Peyer's patch (tissue), 4 donors: ENCODE results near the gene GPC3. TPM values are rescaled to one million over a fixed set of nuclear protein-coding genes. Genes with fewer than 3 reads are reported as not detected.
A peak's percentile ranks its signal among the peaks of the same experiment; 100 is the strongest.
"Not testable (repeated sequence)": the region's sequence is repeated elsewhere in the genome, so short reads cannot be mapped to it uniquely, and the experiment has no call there.

Experiments used
- DNase-seq, 3 donors: peaks; one replicate each; pipeline ENCODE4 v3.0.0-alpha.2; 2017 to 2019
- H3K27ac ChIP-seq, 4 donors: fragments of 200-600 bp; sonication (generic); one replicate each; pipeline ENCODE4 v1.5.1; 2016 to 2019
- H3K27me3 ChIP-seq, 2 donors: fragments of 200-600 bp; sonication (generic); one replicate each; pipeline ENCODE4 v1.5.1; 2019
- H3K36me3 ChIP-seq, 3 donors: fragments of 200-600 bp; sonication (generic); one replicate each; pipeline ENCODE4 v1.5.1; 2016 to 2019
- H3K4me1 ChIP-seq, 4 donors: fragments of 200-600 bp; sonication (generic); one replicate each; pipeline ENCODE4 v1.5.1; 2016 to 2019
- H3K4me3 ChIP-seq, 4 donors: fragments of 200-600 bp; sonication (generic); 1 replicate in 3 of 4; 2 replicates in 1 of 4; pipeline ENCODE4 v1.5.1; 2016 to 2019; ENCODE audit warnings: mild to moderate bottlenecking in 1 of 4
- H3K9me3 ChIP-seq, 4 donors: fragments of 200-600 bp; sonication (generic); one replicate each; pipeline ENCODE4 v1.5.1; 2016 to 2019; ENCODE audit warnings: mild to moderate bottlenecking in 1 of 4
- POLR2A ChIP-seq, 2 donors: fragments of 450-650 bp; IDR thresholded peaks; one replicate each; pipeline ENCODE4 v1.5.1; 2017; ENCODE audit warnings: antibody characterized with exemption in 2 of 2, mild to moderate bottlenecking in 2 of 2, moderate library complexity in 2 of 2
- total RNA-seq, 4 donors: library from RNA; depleted of rRNA; stranded (reverse); fragments of >200 nt; gene quantifications; one replicate each; pipeline ENCODE4 v1.1.0, GENCODE V29; 2016
- TF ChIP-seq, protein P1 (sequence below), 6 experiments: fragments of 450-650 bp in 4 of 6; fragments of 200-600 bp in 2 of 6; sonication (generic) in 1 of 6; IDR thresholded peaks; one replicate each; pipeline ENCODE4 v1.5.1; 2017 to 2019; ENCODE audit warnings: antibody characterized with exemption in 6 of 6, mild to moderate bottlenecking in 3 of 6, moderate library complexity in 1 of 6

Gene GPC3
- total RNA-seq, 4 donors from 2014 or later, result 1.1 to 7.2 (median 5.8) TPM

DNA sequence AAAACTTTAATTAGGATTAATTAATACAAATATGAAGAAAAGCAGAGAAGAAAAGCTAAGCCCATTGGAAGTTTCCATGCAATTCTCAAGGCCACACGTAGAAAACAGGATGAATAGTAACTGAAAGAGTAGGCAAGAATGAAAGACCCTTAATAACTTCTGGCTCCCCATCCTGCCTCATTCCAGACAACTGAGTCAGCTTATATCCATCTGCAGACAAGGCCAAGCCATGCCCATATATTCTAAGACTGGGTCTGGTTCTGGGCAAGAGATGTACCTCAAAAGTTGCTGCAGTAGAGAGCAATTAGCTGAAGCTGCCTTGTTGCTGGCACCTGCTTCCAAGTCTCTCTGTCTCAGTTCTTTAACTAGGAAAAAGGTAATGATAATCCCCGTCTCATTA is 244.1 kb downstream of the GPC3 start:
- no peaks in the 10 kb centered on the region for H3K27me3 ChIP-seq
- H3K4me1 ChIP-seq, result no peaks in the 10 kb centered on the region
- no peaks in the 10 kb centered on the region for H3K9me3 ChIP-seq
- H3K4me3 ChIP-seq, result no peak overlapping the region
- DNase-seq, result no peak
- TF ChIP-seq, protein P1, sequence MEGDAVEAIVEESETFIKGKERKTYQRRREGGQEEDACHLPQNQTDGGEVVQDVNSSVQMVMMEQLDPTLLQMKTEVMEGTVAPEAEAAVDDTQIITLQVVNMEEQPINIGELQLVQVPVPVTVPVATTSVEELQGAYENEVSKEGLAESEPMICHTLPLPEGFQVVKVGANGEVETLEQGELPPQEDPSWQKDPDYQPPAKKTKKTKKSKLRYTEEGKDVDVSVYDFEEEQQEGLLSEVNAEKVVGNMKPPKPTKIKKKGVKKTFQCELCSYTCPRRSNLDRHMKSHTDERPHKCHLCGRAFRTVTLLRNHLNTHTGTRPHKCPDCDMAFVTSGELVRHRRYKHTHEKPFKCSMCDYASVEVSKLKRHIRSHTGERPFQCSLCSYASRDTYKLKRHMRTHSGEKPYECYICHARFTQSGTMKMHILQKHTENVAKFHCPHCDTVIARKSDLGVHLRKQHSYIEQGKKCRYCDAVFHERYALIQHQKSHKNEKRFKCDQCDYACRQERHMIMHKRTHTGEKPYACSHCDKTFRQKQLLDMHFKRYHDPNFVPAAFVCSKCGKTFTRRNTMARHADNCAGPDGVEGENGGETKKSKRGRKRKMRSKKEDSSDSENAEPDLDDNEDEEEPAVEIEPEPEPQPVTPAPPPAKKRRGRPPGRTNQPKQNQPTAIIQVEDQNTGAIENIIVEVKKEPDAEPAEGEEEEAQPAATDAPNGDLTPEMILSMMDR (IDR thresholded peaks at IDR 0.05), result no peak
- TF ChIP-seq POLR2A (IDR thresholded peaks at IDR 0.05), result no peak
- H3K36me3 ChIP-seq, result no peaks in the 10 kb centered on the region
- no peak overlapping the region for H3K27ac ChIP-seq

DNA sequence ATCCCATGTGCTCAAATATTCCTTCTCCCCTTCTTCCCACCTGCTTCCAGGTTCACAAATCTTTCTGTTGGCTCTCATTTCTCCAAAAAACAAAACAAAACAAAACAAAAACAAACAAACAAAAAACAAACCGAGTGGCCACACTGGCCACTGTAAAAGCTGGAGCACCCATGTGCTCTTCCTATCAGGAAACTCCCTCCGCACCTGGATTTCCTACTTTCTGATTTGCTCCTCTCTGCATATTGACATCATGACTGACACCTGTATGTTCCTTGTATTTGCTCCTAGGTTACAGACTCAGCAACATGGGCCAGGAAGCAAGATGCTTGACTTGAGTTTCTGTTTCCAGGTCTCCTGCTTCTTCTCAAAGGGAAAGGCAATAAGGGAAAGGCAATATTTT is 258.8 kb downstream of the GPC3 start:
- Histone ChIP-seq H3K27ac (no peak overlapping the region), H3K36me3 (no peaks in the 10 kb centered on the region), H3K4me1 (no peaks in the 10 kb centered on the region), H3K9me3 (no peaks in the 10 kb centered on the region), H3K4me3 (no peak overlapping the region), H3K27me3 (no peaks in the 10 kb centered on the region)
- no peak for DNase-seq
- no peak for TF ChIP-seq POLR2A (IDR thresholded peaks at IDR 0.05)
- TF ChIP-seq, protein P1 (IDR thresholded peaks at IDR 0.05), result no peak

DNA sequence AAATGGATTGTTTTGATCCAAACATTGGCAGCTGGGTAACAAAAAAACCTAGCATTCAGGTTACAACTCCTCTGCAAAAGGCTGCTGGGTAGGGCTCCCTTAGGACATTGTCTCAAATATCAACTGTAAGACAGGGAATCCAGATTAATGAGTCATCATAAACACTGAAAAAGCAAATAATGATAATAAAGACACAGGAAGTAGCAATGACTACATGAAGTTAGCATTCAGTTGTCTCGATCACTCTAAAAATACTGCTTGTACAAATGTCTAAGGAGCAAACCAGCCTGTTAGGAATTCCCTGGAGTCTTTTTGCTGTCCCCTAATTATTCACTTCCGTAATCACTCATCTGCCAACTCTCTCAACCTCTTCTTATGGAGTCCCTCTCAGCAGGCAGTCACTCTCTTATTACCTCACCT is 259.2 kb downstream of the GPC3 start:
- Histone ChIP-seq H3K36me3 (no peaks in the 10 kb centered on the region), H3K4me3 (no peak overlapping the region), H3K27me3 (no peaks in the 10 kb centered on the region), H3K9me3 (no peaks in the 10 kb centered on the region), H3K27ac (no peak overlapping the region), H3K4me1 (no peaks in the 10 kb centered on the region)
- DNase-seq, result no peak
- TF ChIP-seq POLR2A (IDR thresholded peaks at IDR 0.05), result no peak
- TF ChIP-seq, protein P1 (IDR thresholded peaks at IDR 0.05), result no peak

DNA sequence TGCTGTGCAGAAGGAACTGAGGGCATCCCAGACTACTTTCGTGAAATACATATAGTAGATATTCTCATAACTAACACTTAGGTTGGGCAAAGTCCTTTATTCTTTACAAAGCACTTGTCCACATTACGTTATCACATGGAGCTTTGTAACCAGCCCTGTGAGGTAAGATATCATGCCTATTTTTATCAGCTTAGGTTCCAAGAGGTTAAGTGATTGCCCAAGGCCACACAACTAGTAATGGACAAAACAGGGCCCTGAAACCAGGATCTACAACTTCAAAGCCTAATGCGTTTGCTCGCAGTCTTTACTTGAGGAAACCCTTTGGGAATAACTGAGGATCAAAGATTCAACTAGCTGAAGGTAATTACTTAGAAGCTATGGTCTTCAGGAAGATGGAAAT is 261.5 kb downstream of the GPC3 start:
- Histone ChIP-seq H3K4me1 (no peaks in the 10 kb centered on the region), H3K27ac (peak overlapping the region in 1 of 4 donors; percentile 44), H3K9me3 (no peaks in the 10 kb centered on the region), H3K27me3 (no peaks in the 10 kb centered on the region), H3K36me3 (no peaks in the 10 kb centered on the region), H3K4me3 (no peak overlapping the region)
- TF ChIP-seq, protein P1 (IDR thresholded peaks at IDR 0.05), result no peak
- TF ChIP-seq POLR2A (IDR thresholded peaks at IDR 0.05), result no peak
- no peak for DNase-seq

DNA sequence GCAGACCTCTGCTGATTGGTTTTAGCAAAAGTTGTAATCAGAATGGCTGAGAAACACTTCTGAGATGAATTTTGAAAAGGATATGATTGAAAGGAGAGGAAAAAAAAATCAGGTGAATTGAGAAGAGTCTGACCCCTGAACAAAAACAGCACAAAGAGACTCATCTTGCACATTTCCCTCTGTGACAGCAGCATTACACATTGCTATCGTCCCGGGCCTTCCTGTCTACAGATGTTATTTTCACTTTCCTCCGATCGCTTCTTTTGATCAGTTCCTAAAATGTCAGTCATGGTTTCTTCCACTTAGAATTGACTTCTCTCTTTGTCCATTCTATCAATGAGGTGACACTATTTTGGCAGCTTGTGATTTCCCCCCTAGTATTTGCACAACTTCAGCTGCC is 262.6 kb downstream of the GPC3 start:
- no peaks in the 10 kb centered on the region for H3K4me1 ChIP-seq
- no peak for DNase-seq
- H3K4me3 ChIP-seq, result no peak overlapping the region
- H3K27me3 ChIP-seq, result no peaks in the 10 kb centered on the region
- H3K36me3 ChIP-seq, result no peaks in the 10 kb centered on the region
- H3K27ac ChIP-seq, result no peak overlapping the region
- TF ChIP-seq, protein P1 (IDR thresholded peaks at IDR 0.05), result no peak
- TF ChIP-seq POLR2A (IDR thresholded peaks at IDR 0.05), result no peak
- H3K9me3 ChIP-seq, result no peaks in the 10 kb centered on the region

DNA sequence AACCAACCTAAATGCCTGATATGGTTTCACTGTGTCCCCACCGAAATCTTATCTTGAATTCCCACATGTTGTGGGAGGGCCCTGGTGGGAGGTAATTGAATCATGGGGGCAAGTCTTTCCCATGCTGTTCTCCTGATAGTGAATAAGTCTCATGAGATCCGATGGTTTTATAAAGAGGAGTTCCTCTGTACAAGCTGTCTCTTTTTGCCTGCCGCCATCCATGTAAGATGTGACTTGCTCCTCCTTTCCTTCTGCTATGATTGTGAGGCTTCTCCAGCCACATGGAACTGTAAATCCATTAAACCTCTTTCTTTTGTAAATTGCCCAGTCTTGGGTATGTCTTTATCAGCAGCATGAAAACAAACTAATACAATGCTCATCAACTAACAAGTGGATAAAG is 265.1 kb downstream of the GPC3 start:
- H3K36me3 ChIP-seq, H3K4me3 ChIP-seq, H3K27ac ChIP-seq, H3K9me3 ChIP-seq, H3K27me3 ChIP-seq, DNase-seq, H3K4me1 ChIP-seq: not testable (repeated sequence)
